Measurements from ENCODE around the gene SOD3.

- TF ChIP-seq YY1 (IDR thresholded peaks at IDR 0.05; ENCODE audit: insufficient read depth, insufficient read length) (no peak), SUZ12 (IDR thresholded peaks at IDR 0.05; ENCODE audit: extremely low read depth, insufficient read depth, insufficient read length) (no peak), ZNF274 (IDR thresholded peaks at IDR 0.05; ENCODE audit: low read depth, low read length) (no peak)
These were observed 451 bp downstream of the SOD3 start for GRCh38 chr4:24795666-24796381.

Measured in NT2/D1 (cell line).